ENCODE data around the gene IQGAP2.

IQGAP2 gene

DNA sequence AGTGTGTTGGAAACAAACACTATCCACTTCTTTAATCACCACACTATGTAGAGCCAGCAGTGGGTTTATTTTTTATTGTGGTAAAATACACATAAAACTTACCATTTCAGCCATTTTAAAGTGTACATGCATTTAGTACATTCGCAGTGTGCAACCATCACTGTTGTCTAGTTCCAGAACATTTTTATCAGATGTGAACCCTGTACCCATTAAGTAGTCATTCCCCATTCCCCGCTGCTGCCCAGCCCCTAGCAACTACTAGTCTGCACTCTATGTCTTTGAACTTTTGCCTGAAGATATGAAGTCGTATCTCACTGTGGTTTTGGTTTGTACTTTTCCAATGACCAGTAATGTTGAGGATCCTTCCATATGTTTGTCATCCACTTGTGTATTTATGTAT is 282.6 kb downstream of the IQGAP2 start:
- no peak for DNase-seq (ENCODE audit: low read depth in 2 of 2)

GRCh38 chr5:76688212-76688611 is 285.1 kb downstream of the IQGAP2 start:
- no peak for DNase-seq (ENCODE audit: low read depth in 2 of 2)

GRCh38 chr5:76688836-76689235 is 285.8 kb downstream of the IQGAP2 start:
- DNase-seq (ENCODE audit: low read depth in 2 of 2), result no peak

GRCh38 chr5:76689321-76690036 is 286.4 kb downstream of the IQGAP2 start:
- no peak for DNase-seq (ENCODE audit: low read depth in 2 of 2)

- DNase-seq (ENCODE audit: low read depth in 2 of 2), result no peak
These were observed 287.1 kb downstream of the IQGAP2 start for GRCh38 chr5:76690037-76690679.

DNA sequence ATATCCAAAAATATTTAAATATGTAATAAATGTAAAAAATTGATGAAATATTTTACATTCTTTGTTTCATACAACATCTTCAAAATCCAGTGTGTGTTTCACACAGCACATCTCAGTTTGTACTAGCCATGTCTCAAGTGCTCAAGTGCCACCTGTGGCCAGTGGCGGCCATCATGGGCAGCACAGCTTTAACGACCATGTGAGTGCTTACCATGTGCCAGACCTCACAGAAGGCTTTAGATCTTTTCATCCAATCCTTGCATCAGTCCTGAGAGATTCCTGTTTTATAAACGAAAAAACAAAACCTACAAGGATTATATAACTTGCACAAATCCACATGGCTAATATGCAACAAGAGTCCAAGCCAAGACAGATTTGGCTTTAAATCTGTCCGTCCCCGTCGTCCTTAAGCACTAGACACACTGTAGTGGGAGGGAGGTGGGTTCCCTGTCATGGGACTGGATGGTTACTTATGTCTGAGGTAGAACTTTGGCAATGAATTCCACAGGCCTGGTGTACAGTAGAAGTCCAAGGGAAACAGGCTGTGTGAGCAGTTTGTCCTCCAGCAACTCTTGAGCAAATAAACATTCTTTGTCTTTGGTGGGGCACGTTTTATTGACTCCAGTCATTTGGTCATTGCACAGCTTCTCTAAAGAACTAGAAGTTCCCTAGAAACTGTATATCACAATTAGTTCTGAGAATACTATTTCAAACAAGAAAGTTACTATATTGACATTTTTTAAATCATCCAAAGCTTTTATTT is 287.8 kb downstream of the IQGAP2 start:
- DNase-seq (ENCODE audit: low read depth in 2 of 2), result no peak

DNA sequence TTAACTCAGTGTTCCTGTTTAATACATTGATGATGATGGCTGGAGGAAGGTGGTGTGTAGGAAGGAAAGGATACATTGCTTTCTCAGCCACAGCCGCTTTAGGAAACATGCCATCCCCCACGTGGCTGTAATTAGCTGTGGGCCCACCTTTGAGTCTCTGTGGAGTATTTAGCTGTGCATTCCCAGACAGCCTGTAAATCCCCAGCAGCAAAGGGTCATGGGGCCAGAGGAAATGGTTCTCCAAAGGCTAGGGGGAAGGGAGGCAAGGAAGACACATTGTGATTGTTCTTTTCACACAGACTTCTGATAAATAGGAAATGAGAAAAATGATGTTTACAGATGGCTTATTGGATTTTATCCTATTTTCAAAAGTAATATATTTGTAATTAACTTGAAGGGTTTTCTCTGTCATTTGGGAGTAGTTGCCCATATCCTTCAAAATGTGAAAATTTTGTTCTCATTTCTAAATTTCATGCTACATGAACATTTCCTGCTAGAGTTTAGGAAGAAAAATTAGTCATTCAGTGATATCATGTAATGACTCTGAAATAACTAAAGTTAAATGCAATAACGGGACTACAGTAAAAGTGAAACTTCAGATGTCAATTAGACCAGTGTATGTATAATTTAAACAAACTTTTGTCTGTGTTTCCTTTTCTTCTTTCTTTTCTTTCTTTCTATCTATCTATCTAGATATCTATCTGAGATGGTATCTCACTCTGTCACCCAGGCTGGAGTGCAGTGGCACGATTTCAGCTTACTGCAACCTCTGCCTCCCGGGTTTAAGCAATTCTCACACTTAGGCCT is 288.6 kb downstream of the IQGAP2 start:
- DNase-seq (ENCODE audit: low read depth in 2 of 2), result no peak

DNA sequence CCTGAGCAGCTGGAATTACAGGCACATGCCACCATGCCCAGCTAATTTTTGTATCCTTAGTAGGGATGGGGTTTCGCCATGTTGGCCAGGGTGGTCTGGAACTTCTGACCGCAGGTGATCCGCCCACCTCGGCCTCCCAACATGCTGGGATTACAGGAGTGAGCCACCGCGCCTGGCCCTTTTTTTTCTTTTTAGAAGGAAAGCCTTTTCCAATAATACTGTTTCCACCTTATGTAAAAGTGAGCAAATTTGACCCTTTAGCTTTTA is 289.1 kb downstream of the IQGAP2 start:
- DNase-seq (ENCODE audit: low read depth in 2 of 2), result no peak

DNA sequence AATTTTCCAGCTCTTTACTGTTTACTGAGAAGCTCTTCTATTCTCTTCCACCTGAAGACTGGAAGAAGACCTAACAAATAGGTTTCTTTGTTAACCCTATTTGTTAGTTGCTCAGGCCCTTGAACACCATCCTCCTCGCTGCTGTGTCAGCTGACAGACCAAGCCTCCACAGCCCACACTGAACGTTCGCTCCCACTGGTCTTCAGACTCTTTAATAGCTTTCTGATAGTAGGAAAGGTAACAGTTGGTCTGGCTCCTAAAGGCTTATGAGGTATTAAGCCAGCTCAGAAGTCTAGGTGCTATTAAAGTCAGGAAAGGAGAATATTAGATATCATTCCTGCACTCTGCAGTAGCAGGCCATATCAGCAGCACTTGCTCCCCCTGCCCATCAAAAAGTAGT is 289.6 kb downstream of the IQGAP2 start:
- no peak for DNase-seq (ENCODE audit: low read depth in 2 of 2)

DNA sequence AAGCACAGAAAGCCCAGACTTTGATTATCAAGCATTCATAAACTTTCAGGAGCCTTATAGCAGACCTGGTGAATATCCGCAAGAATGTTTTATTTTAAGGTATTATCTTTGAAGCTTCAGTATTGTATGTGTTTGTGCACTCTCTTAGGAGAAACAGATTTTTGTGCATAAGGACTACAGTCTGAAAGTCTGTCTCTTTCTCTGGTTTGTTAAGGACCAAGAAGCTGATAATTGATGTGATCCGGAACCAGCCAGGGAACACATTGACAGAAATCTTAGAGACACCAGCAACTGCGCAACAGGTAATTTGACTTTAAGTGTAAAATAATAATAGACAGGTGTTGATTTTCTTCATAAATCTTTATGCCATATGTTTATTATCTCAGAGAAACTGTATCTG is 290.1 kb downstream of the IQGAP2 start:
- no peak for DNase-seq (ENCODE audit: low read depth in 2 of 2)

GRCh38 chr5:76694317-76694716 is 291.2 kb downstream of the IQGAP2 start:
- DNase-seq (ENCODE audit: low read depth in 2 of 2), result no peak

- DNase-seq (ENCODE audit: low read depth in 2 of 2), result no peak
These were observed 292.3 kb downstream of the IQGAP2 start for GRCh38 chr5:76695346-76695745.

DNA sequence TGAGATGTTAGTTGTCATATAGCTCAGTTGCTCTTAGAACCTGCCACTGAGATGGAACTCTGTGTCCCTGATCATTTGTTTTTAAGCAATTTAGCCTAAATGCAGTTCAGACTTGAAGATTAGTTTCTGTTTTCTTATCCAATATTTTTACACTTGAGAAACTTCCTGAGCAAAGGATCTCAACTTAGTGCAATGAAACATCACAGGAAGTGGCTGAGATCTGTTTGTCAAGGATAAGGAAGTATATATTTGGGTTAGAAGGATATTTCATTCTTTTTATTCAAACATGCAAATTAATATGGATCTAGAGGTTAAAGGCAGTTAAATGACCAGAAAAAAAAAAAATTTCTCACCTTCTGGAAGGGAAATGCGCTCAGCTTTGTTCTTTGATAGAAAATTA is 293.2 kb downstream of the IQGAP2 start:
- no peak for DNase-seq (ENCODE audit: low read depth in 2 of 2)

- DNase-seq (ENCODE audit: low read depth in 2 of 2), result no peak
These were observed 294.6 kb downstream of the IQGAP2 start for GRCh38 chr5:76697670-76698069.

- DNase-seq (ENCODE audit: low read depth in 2 of 2), result no peak
These were observed 297.5 kb downstream of the IQGAP2 start for GRCh38 chr5:76700571-76700970.

DNA sequence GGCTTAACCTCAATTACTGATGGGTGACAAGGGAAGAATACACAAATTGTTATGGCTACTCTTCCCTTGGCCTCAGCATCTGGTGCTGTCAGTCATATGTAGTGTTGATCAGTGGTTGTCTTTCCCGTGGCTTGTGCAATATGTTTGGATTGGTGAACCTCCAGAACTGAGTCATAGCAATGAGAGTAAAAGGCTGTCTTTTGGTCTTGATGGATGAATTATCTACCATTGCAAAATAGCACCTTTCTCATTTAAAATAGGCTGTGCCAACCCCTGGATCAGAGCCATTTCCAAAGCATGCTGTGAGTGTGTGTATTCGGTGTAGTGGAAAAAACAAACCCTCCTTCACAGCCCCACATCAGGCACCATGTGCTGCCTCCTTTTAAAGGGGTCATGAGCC is 298.2 kb downstream of the IQGAP2 start:
- DNase-seq (ENCODE audit: low read depth in 2 of 2), result no peak

- DNase-seq (ENCODE audit: low read depth in 2 of 2), result no peak
These were observed 300.6 kb downstream of the IQGAP2 start for GRCh38 chr5:76703707-76704106.

DNA sequence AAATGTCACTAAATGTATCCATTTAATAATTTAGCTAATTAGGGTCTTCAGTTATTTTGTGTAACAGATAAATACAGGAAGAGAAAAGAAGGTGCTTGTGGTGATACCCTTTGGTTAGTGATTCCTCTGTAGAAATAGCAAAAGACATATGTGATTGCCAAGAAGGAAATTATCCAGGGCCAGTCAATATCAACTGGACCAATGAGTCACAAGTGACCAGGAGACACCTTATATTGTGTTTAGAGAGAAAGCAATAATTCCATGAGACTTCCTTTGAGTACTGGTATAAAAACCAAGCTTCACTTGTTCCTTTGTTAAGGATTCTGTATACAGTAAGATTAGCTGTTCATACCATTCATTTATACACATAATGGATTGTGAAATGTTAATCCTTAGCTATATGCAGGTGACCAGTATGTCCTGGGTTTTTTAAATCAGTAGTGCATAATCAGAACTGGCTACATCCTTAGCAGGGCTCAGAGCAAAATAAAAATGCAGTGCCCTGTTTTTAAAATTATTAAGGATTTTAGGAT is 301.1 kb downstream of the IQGAP2 start:
- no peak for DNase-seq (ENCODE audit: low read depth in 2 of 2)

DNA sequence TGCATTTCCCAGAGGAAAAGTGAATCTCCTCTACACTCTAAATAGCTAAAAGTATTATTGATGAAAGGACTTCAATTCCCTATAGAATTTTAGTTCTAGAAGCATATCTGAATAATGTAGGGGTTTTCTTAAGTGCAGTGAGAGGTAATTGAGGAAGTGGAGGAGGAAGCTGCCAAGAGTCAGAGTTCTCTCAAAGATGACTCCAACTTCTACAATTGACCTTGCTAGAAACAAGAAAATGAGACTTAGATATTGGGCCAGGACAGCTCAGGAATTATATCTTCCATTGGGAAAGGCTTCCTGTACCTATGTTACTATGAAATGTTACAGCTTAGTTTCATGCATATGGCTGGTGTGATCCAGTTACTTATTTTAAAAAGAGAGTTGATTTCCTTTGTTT is 302.5 kb downstream of the IQGAP2 start:
- DNase-seq (ENCODE audit: low read depth in 2 of 2), result no peak

DNA sequence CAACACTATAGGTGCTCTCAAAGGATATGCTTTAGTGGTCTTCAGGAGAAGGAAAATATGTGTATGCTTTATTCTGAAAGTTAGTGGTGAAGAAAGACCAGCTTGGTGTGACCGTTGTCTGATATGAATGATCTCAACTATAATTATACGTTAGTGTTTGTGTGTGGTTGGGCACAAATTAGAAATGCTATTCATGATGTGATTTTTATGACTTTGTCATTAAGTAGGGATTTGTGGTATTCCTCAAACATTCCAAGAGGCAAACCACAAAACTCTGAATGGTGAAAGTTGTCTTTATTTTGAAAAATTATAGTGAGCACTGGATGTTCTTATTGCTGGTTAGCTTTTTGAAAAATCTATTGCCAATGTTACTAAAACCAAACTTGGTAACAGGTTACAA is 306.7 kb downstream of the IQGAP2 start:
- no peak for DNase-seq (ENCODE audit: low read depth in 2 of 2)

DNA sequence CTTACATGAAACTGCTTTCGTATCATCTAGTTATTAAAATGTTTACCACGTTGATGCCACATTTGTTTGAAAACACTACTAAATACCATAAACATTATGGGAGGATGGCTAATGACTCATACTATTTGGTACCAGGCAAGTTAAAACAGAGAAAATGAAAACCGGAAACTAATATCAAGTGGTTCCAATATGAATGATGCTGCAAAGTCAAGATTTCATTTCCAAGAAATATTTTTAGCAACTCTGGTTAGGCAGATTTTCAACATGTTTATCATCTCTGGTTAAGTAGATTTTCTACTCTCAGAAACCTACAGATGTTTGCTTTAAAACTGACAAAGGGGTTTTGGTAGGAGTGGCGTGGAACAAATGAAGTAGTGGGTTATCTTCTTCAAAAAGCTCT is 307.9 kb downstream of the IQGAP2 start:
- DNase-seq (ENCODE audit: low read depth in 2 of 2), result no peak
